ENCODE data around the gene TTYH3. TPM values are rescaled to one million over a fixed set of nuclear protein-coding genes. Genes with fewer than 3 reads are reported as not detected.

Gene TTYH3
- total RNA-seq, 1 experiment from 2014 or later = 178 TPM

GRCh38 chr7:2641406-2642393 lies 9.9 kb downstream of the TTYH3 start (continued):
- no peak for TF ChIP-seq IRF1 (CRISPR knock-in tag; IDR thresholded peaks at IDR 0.05)
- TF ChIP-seq ZBTB21 (CRISPR knock-in tag; IDR thresholded peaks at IDR 0.05; ENCODE audit: borderline replicate concordance) = 0 out of 2 replicates have a peak, but pooled peaks have one; percentile 30
- no peak for TF ChIP-seq ZNF512 (CRISPR knock-in tag; IDR thresholded peaks at IDR 0.05; ENCODE audit: borderline replicate concordance)
- TF ChIP-seq ESRRA (CRISPR knock-in tag; IDR thresholded peaks at IDR 0.05; ENCODE audit: borderline replicate concordance) = no peak
- peak; percentile 48; the same call in 1 of the 2 replicates for TF ChIP-seq FOXP1 (CRISPR knock-in tag; IDR thresholded peaks at IDR 0.05; ENCODE audit: borderline replicate concordance)
- peak; percentile 91 for TF ChIP-seq ZNF121 (CRISPR knock-in tag; IDR thresholded peaks at IDR 0.05)
- 0 out of 2 replicates have a peak, but pooled peaks have one; percentile 30 for TF ChIP-seq SP1 (CRISPR knock-in tag; conservative IDR thresholded peaks at IDR 0.05)
- TF ChIP-seq TEAD4 (CRISPR knock-in tag; IDR thresholded peaks at IDR 0.05) = peak; percentile 38; the same call in 1 of the 2 replicates
- no peak for TF ChIP-seq FOXJ3 (CRISPR knock-in tag; IDR thresholded peaks at IDR 0.05; ENCODE audit: borderline replicate concordance)
- TF ChIP-seq GABPB1 (CRISPR knock-in tag; IDR thresholded peaks at IDR 0.05) = peak; percentile 75; the same call in 1 of the 2 replicates
- no peak for TF ChIP-seq SOX15 (CRISPR knock-in tag; IDR thresholded peaks at IDR 0.05)
- TF ChIP-seq, protein P1, sequence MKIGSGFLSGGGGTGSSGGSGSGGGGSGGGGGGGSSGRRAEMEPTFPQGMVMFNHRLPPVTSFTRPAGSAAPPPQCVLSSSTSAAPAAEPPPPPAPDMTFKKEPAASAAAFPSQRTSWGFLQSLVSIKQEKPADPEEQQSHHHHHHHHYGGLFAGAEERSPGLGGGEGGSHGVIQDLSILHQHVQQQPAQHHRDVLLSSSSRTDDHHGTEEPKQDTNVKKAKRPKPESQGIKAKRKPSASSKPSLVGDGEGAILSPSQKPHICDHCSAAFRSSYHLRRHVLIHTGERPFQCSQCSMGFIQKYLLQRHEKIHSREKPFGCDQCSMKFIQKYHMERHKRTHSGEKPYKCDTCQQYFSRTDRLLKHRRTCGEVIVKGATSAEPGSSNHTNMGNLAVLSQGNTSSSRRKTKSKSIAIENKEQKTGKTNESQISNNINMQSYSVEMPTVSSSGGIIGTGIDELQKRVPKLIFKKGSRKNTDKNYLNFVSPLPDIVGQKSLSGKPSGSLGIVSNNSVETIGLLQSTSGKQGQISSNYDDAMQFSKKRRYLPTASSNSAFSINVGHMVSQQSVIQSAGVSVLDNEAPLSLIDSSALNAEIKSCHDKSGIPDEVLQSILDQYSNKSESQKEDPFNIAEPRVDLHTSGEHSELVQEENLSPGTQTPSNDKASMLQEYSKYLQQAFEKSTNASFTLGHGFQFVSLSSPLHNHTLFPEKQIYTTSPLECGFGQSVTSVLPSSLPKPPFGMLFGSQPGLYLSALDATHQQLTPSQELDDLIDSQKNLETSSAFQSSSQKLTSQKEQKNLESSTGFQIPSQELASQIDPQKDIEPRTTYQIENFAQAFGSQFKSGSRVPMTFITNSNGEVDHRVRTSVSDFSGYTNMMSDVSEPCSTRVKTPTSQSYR (CRISPR knock-in tag; IDR thresholded peaks at IDR 0.05) = no peak; the same call in 1 of the 2 replicates
- TF ChIP-seq, protein P2, sequence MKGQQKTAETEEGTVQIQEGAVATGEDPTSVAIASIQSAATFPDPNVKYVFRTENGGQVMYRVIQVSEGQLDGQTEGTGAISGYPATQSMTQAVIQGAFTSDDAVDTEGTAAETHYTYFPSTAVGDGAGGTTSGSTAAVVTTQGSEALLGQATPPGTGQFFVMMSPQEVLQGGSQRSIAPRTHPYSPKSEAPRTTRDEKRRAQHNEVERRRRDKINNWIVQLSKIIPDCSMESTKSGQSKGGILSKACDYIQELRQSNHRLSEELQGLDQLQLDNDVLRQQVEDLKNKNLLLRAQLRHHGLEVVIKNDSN (CRISPR knock-in tag; IDR thresholded peaks at IDR 0.05) = 0 out of 2 replicates have a peak, but pooled peaks have one; percentile 28
- TF ChIP-seq, protein P3, sequence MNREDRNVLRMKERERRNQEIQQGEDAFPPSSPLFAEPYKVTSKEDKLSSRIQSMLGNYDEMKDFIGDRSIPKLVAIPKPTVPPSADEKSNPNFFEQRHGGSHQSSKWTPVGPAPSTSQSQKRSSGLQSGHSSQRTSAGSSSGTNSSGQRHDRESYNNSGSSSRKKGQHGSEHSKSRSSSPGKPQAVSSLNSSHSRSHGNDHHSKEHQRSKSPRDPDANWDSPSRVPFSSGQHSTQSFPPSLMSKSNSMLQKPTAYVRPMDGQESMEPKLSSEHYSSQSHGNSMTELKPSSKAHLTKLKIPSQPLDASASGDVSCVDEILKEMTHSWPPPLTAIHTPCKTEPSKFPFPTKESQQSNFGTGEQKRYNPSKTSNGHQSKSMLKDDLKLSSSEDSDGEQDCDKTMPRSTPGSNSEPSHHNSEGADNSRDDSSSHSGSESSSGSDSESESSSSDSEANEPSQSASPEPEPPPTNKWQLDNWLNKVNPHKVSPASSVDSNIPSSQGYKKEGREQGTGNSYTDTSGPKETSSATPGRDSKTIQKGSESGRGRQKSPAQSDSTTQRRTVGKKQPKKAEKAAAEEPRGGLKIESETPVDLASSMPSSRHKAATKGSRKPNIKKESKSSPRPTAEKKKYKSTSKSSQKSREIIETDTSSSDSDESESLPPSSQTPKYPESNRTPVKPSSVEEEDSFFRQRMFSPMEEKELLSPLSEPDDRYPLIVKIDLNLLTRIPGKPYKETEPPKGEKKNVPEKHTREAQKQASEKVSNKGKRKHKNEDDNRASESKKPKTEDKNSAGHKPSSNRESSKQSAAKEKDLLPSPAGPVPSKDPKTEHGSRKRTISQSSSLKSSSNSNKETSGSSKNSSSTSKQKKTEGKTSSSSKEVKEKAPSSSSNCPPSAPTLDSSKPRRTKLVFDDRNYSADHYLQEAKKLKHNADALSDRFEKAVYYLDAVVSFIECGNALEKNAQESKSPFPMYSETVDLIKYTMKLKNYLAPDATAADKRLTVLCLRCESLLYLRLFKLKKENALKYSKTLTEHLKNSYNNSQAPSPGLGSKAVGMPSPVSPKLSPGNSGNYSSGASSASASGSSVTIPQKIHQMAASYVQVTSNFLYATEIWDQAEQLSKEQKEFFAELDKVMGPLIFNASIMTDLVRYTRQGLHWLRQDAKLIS (CRISPR knock-in tag; IDR thresholded peaks at IDR 0.05; ENCODE audit: borderline replicate concordance) = no peak
